LNCAP (cell line): ENCODE results near the gene SHISA7.

Experiments
- CTCF ChIP-seq: fragments of 450-650 bp; IDR thresholded peaks from 2 replicates; pipeline ENCODE4 v1.5.1; 2017; ENCODE audit warnings: mild to moderate bottlenecking

Gene SHISA7

GRCh38 chr19:55482967-55483705 is 40.0 kb upstream of the SHISA7 start:
- no peak for TF ChIP-seq CTCF

GRCh38 chr19:55482156-55482961 is 39.3 kb upstream of the SHISA7 start:
- TF ChIP-seq CTCF: no peak

GRCh38 chr19:55481794-55482155 is 38.7 kb upstream of the SHISA7 start:
- no peak for TF ChIP-seq CTCF

- TF ChIP-seq CTCF: no peak
These were observed 38.2 kb upstream of the SHISA7 start for GRCh38 chr19:55481148-55481793.

- TF ChIP-seq CTCF: no peak
These were observed 36.5 kb upstream of the SHISA7 start for GRCh38 chr19:55479451-55480230.

DNA sequence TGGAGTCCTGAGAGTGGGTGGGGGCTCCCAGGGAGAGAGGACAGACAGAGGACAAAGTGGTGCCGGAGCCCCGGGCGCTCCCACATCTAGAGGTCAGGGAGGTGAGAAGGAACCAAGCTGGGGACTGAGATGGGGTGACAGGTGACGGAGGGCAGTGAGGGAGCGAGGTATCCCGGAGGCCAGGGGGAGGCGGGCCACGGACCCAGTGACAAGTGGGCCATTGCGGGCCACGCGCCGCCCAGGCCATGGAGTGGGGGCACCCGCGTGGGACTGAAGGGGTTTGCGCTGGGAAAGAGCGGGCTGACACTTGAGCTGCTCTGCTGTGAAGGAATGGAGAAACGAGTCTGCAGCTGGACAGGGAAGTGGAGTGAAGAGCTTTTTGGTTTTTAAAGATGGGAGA is 35.9 kb upstream of the SHISA7 start:
- TF ChIP-seq CTCF: no peak

DNA sequence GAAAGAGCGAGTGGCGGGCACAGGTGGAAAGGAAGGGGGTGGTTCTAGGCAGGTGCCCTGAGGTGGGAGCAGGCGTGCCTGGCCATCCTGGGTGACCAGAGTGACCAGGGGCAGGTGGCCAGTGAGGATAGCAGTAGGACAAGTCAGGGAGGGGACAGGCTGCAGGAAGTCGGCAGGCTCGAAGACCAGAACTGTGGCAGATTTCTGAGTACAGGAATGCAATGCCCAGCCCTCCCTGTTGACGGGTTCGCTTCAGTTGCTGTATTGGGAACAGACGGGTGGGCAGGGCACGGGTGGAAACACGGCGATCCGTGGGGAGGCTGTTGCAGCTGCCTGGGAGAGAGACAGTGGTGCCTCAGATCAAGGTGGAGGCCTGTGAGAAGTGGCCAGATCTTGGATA is 35.3 kb upstream of the SHISA7 start:
- no peak for TF ChIP-seq CTCF
